ENCODE results near the gene SMC1B. TPM values are rescaled to one million over a fixed set of nuclear protein-coding genes. Genes with fewer than 3 reads are reported as not detected.
A peak's percentile ranks its signal among the peaks of the same experiment; 100 is the strongest.

Gene SMC1B
- total and polyA plus RNA-seq, 2 experiments from 2014 or later: 0.10 TPM; not detected in 1

GRCh38 chr22:45316796-45317526, 96.4 kb downstream of the SMC1B start:
- H3K4me1 ChIP-seq (ENCODE audit: insufficient read depth): peaks cover 15% of the 10 kb centered on the region; the same call in 1 of the 2 replicates
- H3K36me3 ChIP-seq (ENCODE audit: insufficient read depth): no peaks in the 10 kb centered on the region
- ATAC-seq (no peak), DNase-seq (ENCODE audit: low spot score) (no peak)
- peak overlapping the region; percentile 26; the same call in 1 of the 2 replicates for H3K27ac ChIP-seq (ENCODE audit: low read depth)
- peaks cover 26% of the 10 kb centered on the region for H4K20me1 ChIP-seq (replicated peaks; ENCODE audit: insufficient read depth)
- H3K36me3 Mint-ChIP-seq (ENCODE audit: low read depth): 0 out of 3 replicates have a peak, but pooled peaks cover 3% of the 10 kb centered on the region
- no peak overlapping the region for H3K4me3 Mint-ChIP-seq
- H3K27ac Mint-ChIP-seq: no peak overlapping the region
- TF ChIP-seq STAT1 (IDR thresholded peaks at IDR 0.05; ENCODE audit: unreplicated experiment): no peak
- TF ChIP-seq REST (IDR thresholded peaks at IDR 0.05; ENCODE audit: unreplicated experiment): no peak
- TF ChIP-seq ZNF114 (CRISPR knock-in tag; IDR thresholded peaks at IDR 0.05): no peak
- peaks cover 5% of the 10 kb centered on the region for H3K27me3 Mint-ChIP-seq (ENCODE audit: insufficient read depth, low read depth, poor library complexity)
- no peaks in the 10 kb centered on the region for H3K27me3 ChIP-seq (ENCODE audit: insufficient read depth)
- H3K4me3 ChIP-seq: no peak overlapping the region
- H3F3A ChIP-seq (replicated peaks; ENCODE audit: low read depth): peaks cover 5% of the 10 kb centered on the region; the same call in 1 of the 2 replicates
- H2AFZ ChIP-seq: no peak overlapping the region
- peaks cover 96% of the 10 kb centered on the region for H3K79me2 ChIP-seq (replicated peaks; ENCODE audit: insufficient read depth)
- no peaks in the 10 kb centered on the region for H3K9me3 Mint-ChIP-seq
- peaks cover 31% of the 10 kb centered on the region for H3K4me1 Mint-ChIP-seq
- no peak overlapping the region for H3K4me2 ChIP-seq
- H3K9me2 ChIP-seq (ENCODE audit: insufficient read depth): no peaks in the 10 kb centered on the region

- Mint-ChIP-seq H3K36me3 (ENCODE audit: low read depth) (peaks cover 6% of the 10 kb centered on the region; the same call in 1 of the 3 replicates), H3K9me3 (no peaks in the 10 kb centered on the region), H3K27ac (no peak overlapping the region), H3K4me1 (peaks cover 41% of the 10 kb centered on the region), H3K27me3 (ENCODE audit: insufficient read depth, low read depth, poor library complexity) (peaks cover 11% of the 10 kb centered on the region), H3K4me3 (no peak overlapping the region)
- H3K4me1 ChIP-seq (ENCODE audit: insufficient read depth): peaks cover 23% of the 10 kb centered on the region
- peaks cover 91% of the 10 kb centered on the region for H3K79me2 ChIP-seq (replicated peaks; ENCODE audit: insufficient read depth)
- H3K27ac ChIP-seq (ENCODE audit: low read depth): no peak overlapping the region
- no peak overlapping the region for H3K4me2 ChIP-seq
- peaks cover 5% of the 10 kb centered on the region; the same call in 1 of the 2 replicates for H3F3A ChIP-seq (replicated peaks; ENCODE audit: low read depth)
- H3K27me3 ChIP-seq (ENCODE audit: insufficient read depth): no peaks in the 10 kb centered on the region; the same call in 1 of the 2 replicates
- ATAC-seq: no peak
- DNase-seq (ENCODE audit: low spot score): no peak
- no peak overlapping the region for H2AFZ ChIP-seq
- H3K9me2 ChIP-seq (ENCODE audit: insufficient read depth): no peaks in the 10 kb centered on the region
- no peaks in the 10 kb centered on the region for H3K36me3 ChIP-seq (ENCODE audit: insufficient read depth)
- H4K20me1 ChIP-seq (replicated peaks; ENCODE audit: insufficient read depth): peaks cover 21% of the 10 kb centered on the region
- H3K4me3 ChIP-seq: no peak overlapping the region
- TF ChIP-seq CTCF (conservative IDR thresholded peaks at IDR 0.05; ENCODE audit: low read depth in 2 of 2): no peak
- TF ChIP-seq EZH2phosphoT487 (IDR thresholded peaks at IDR 0.05; ENCODE audit: unreplicated experiment): no peak
- no peak for TF ChIP-seq ZNF331 (CRISPR knock-in tag; IDR thresholded peaks at IDR 0.05; ENCODE audit: low read depth)
- TF ChIP-seq EZH2 (IDR thresholded peaks at IDR 0.05; ENCODE audit: low read depth, unreplicated experiment): no peak
- TF ChIP-seq STAT1 (IDR thresholded peaks at IDR 0.05; ENCODE audit: unreplicated experiment): no peak
- TF ChIP-seq CREB1 (CRISPR knock-in tag; IDR thresholded peaks at IDR 0.05; ENCODE audit: low read depth): no peak
- no peak for TF ChIP-seq ETS1 (IDR thresholded peaks at IDR 0.05)
- no peak for TF ChIP-seq NANOG (IDR thresholded peaks at IDR 0.05; ENCODE audit: borderline replicate concordance)
- no peak for TF ChIP-seq REST (IDR thresholded peaks at IDR 0.05; ENCODE audit: unreplicated experiment)
These were observed 98.6 kb downstream of the SMC1B start for GRCh38 chr22:45314786-45315185.
